OCI-LY1 (cell line): Measurements from ENCODE around the gene PRIM1.

Experiments used
- H2AFZ ChIP-seq: fragments of 200-600 bp; sonication (generic), shearing (Covaris generic); 2 replicates; pipeline ENCODE4 v1.6.0; 2014; ENCODE audit warnings: antibody characterized with exemption, mild to moderate bottlenecking, low read length
- H3F3A ChIP-seq: fragments of 200-600 bp; sonication (generic), shearing (Covaris generic); 2 replicates; pipeline ENCODE4 v1.6.0; 2014; ENCODE audit warnings: mild to moderate bottlenecking, antibody characterized with exemption, low read length, moderate library complexity; ENCODE audit not compliant: insufficient read depth
- H3K27ac ChIP-seq: fragments of 200-600 bp; sonication (generic); 2 replicates; pipeline ENCODE4 v1.5.1; 2014; ENCODE audit warnings: low read length, mixed run types, mild to moderate bottlenecking, low read depth; ENCODE audit not compliant: poor library complexity, severe bottlenecking
- H3K27me3 ChIP-seq: fragments of 200-600 bp; sonication (generic); 2 replicates; pipeline ENCODE4 v1.6.0; 2014; ENCODE audit warnings: antibody characterized with exemption, mild to moderate bottlenecking, low read length, moderate library complexity; ENCODE audit not compliant: insufficient read depth
- H3K36me3 ChIP-seq: fragments of 200-600 bp; sonication (generic); 2 replicates; pipeline ENCODE4 v1.6.1; 2014; ENCODE audit warnings: mild to moderate bottlenecking, antibody characterized with exemption, low read length, moderate library complexity, mixed read lengths; ENCODE audit not compliant: insufficient read depth
- H3K4me1 ChIP-seq: fragments of 200-600 bp; sonication (generic); 2 replicates; pipeline ENCODE4 v1.5.1; 2014; ENCODE audit warnings: mild to moderate bottlenecking, low read length, moderate library complexity; ENCODE audit not compliant: insufficient read depth, severe bottlenecking
- H3K4me2 ChIP-seq: fragments of 200-600 bp; sonication (generic), shearing (Covaris generic); 2 replicates; pipeline ENCODE4 v1.6.1; 2014; ENCODE audit warnings: low read length
- H3K4me3 ChIP-seq: fragments of 200-600 bp; sonication (generic); 2 replicates; pipeline ENCODE4 v1.5.1; 2014; ENCODE audit warnings: low read length, low read depth, mild to moderate bottlenecking, mixed read lengths; ENCODE audit not compliant: poor library complexity, severe bottlenecking
- H3K79me2 ChIP-seq: fragments of 200-600 bp; shearing (Covaris generic); 2 replicates; pipeline ENCODE4 v1.6.1; 2016; ENCODE audit warnings: mixed run types, low read length, mixed read lengths; ENCODE audit not compliant: insufficient read depth
- H3K9ac ChIP-seq: fragments of 200-600 bp; sonication (generic), shearing (Covaris generic); 2 replicates; pipeline ENCODE4 v1.6.1; 2014; ENCODE audit warnings: mild to moderate bottlenecking, low read length, mixed read lengths
- H3K9me2 ChIP-seq: fragments of 200-600 bp; sonication (generic), shearing (Covaris generic); 2 replicates; pipeline ENCODE4 v1.6.1; 2014; ENCODE audit warnings: low read depth, mild to moderate bottlenecking, low read length, mixed read lengths
- H3K9me3 ChIP-seq: fragments of 200-600 bp; shearing (Covaris generic); 2 replicates; pipeline ENCODE4 v1.6.1; 2014; ENCODE audit warnings: low read length, mixed read lengths
- H4K20me1 ChIP-seq: fragments of 200-600 bp; sonication (generic), shearing (Covaris generic); 2 replicates; pipeline ENCODE4 v1.6.0; 2016; ENCODE audit warnings: mild to moderate bottlenecking, low read length; ENCODE audit not compliant: insufficient read depth
- CTCF ChIP-seq: fragments of 200-600 bp; sonication (generic), shearing (Covaris generic); IDR thresholded peaks from 2 replicates; pipeline ENCODE4 v1.5.1; 2017; ENCODE audit warnings: mild to moderate bottlenecking, antibody characterized with exemption, low read length, moderate library complexity, mixed read lengths
- EZH2 ChIP-seq: fragments of 200-600 bp; sonication (generic), shearing (Covaris generic); IDR thresholded peaks from 2 replicates; pipeline ENCODE4 v1.8.0; 2017; ENCODE audit warnings: borderline replicate concordance, mixed run types, mild to moderate bottlenecking, antibody characterized with exemption, low read length, moderate library complexity, mixed read lengths

The PRIM1 gene

GRCh38 chr12:56785141-56785865, 33.2 kb upstream of the PRIM1 start:
- Histone ChIP-seq H3K27me3 (no peaks in the 10 kb centered on the region), H3K36me3 (no peaks in the 10 kb centered on the region), H3K4me2 (no peak overlapping the region), H3K9me3 (no peaks in the 10 kb centered on the region), H3K4me3 (no peak overlapping the region), H3F3A (no peaks in the 10 kb centered on the region), H3K27ac (no peak overlapping the region), H4K20me1 (no peaks in the 10 kb centered on the region), H3K9me2 (no peaks in the 10 kb centered on the region), H3K9ac (no peak overlapping the region), H2AFZ (no peak overlapping the region), H3K79me2 (no peaks in the 10 kb centered on the region), H3K4me1 (no peaks in the 10 kb centered on the region)
- TF ChIP-seq CTCF (no peak), EZH2 (no peak)

GRCh38 chr12:56781726-56782125, 29.6 kb upstream of the PRIM1 start:
- Histone ChIP-seq H4K20me1 (no peaks in the 10 kb centered on the region), H2AFZ (no peak overlapping the region)
- no peak for TF ChIP-seq EZH2
- no peak for TF ChIP-seq CTCF

GRCh38 chr12:56778756-56779155, 26.6 kb upstream of the PRIM1 start:
- Histone ChIP-seq H3K9ac (no peak overlapping the region), H3K4me3 (no peak overlapping the region), H3K4me2 (no peak overlapping the region), H2AFZ (no peak overlapping the region), H3K9me3 (no peaks in the 10 kb centered on the region), H3K27ac (no peak overlapping the region), H3K9me2 (no peaks in the 10 kb centered on the region), H3K36me3 (no peaks in the 10 kb centered on the region), H3K27me3 (no peaks in the 10 kb centered on the region), H3F3A (no peaks in the 10 kb centered on the region), H4K20me1 (no peaks in the 10 kb centered on the region), H3K4me1 (peaks cover 11% of the 10 kb centered on the region), H3K79me2 (no peaks in the 10 kb centered on the region)
- TF ChIP-seq EZH2 (no peak), CTCF (no peak)

More at GRCh38 chr12:56781726-56782125, 29.6 kb upstream of the PRIM1 start:
- no peaks in the 10 kb centered on the region for H3K27me3 ChIP-seq
- no peaks in the 10 kb centered on the region for H3K9me2 ChIP-seq
- H3K4me3 ChIP-seq: no peak overlapping the region
- H3K36me3 ChIP-seq: no peaks in the 10 kb centered on the region
- no peaks in the 10 kb centered on the region for H3K79me2 ChIP-seq
- no peaks in the 10 kb centered on the region for H3F3A ChIP-seq
- H3K4me1 ChIP-seq: no peaks in the 10 kb centered on the region
- no peak overlapping the region for H3K4me2 ChIP-seq
- H3K9ac ChIP-seq: no peak overlapping the region
- no peaks in the 10 kb centered on the region for H3K9me3 ChIP-seq
- no peak overlapping the region for H3K27ac ChIP-seq
